Effector CD8-positive, alpha-beta T cell (primary cell): ENCODE data around the gene ARSB.

Experiments
- DNase-seq: peaks from one replicate; lab custom pipeline; 2025; lab: John Stamatoyannopoulos, UW

Gene ARSB

DNA sequence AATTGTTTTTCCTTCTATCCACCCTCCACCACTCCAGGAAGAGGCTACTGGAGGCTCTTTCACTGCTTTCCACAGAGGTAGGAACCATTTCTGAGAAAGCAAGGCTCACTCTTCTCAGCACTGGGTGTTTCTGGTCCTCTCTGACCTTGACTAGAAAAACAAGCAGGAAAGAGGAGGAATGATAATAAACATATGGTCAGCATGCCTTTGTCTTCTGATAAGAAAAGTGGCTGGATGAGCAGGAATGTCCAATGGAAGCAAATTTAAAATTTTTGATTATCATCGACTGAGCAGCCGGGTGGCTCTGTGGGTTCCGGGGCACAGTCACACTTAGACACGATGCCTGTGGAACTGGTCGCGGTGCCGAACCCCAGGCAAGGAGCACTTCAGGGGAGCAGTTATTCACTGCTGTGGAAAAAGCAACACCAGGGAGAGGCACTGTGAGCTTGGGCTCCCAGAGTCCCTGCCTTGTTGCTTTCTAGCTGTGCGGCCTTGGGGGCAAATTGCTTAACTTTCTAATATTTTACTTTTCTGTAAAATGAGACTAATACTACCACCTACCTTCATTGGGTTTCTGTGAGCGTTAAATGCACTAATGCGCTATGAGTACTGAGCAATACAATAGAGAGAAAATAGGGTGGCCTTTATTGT is 179.5 kb downstream of the ARSB start:
- DNase-seq = no peak

DNA sequence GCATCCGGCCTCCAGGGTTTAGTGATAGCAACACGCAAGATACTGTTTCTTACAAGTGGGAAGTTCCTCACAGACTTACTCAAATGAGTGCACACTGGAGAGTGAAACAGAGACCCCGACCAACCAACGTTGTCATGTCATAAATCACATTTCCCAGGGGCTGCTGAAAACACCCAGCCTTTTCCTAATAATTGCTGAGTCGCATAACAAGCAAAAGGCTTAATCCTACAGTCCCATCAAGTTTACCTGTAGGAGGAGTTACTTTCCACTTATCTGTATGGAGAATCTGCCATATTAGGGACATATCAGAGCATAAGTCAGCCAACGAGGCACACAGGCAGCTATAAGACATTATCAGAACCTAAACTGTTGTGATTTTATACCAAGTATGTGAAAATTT is 180.1 kb downstream of the ARSB start:
- DNase-seq = no peak

DNA sequence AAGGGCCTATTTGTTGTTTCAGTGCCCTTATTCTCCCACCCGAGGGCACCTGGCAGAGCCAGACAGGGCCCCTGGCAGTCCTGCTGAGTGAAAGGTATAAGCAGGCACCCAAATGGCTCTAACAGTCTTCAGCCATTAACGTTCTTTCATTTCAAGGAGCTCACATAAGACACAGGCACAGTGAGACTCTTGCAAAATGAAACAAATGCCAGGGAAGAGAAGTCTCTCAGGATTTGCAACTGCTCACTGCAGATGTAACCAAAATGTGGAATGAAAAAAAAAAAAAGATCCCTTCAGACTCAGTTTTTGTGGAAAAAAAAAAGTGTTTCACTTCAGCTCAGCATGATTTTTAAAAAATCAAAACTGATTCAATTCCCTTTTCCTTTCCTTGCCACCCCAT is 181.2 kb downstream of the ARSB start:
- no peak for DNase-seq

DNA sequence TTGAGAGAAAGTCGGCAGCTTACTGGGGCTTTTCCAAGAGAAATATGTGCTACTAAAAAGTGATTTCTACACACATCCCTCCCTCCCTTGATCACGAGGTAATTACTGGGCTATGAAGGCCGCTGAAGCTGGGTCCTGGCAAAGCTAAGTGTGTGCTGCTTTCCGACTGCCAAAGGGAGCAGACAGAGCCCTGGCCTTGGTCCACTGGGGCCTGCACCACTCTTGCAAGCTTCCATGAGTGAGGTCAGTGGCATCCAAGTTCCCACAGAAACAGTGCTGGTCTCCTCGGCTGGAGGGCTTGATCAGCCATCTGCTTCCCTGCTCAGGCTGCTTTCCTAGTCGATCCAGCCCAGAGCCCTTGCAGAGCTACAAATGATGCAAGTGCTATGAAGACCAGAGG is 181.8 kb downstream of the ARSB start:
- no peak for DNase-seq

DNA sequence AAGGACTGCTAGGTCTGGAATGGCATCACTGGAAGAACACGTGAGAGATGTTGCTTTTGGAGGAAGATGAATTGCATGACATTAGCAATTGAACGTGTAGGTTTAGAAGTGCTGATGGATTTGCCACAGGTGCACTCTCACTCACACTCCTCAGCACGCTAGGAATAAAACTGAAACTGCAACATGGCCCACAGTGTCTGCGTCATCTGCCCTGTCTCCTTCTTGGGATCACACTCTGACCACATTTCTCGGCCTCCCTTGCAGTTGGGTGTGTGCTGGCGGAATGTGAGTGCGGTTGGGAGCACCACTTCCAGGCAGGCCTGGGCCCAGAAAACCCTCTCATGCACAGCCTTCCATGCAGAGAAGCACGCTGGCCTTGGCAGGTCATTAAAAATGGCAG is 183.7 kb downstream of the ARSB start:
- DNase-seq = no peak

DNA sequence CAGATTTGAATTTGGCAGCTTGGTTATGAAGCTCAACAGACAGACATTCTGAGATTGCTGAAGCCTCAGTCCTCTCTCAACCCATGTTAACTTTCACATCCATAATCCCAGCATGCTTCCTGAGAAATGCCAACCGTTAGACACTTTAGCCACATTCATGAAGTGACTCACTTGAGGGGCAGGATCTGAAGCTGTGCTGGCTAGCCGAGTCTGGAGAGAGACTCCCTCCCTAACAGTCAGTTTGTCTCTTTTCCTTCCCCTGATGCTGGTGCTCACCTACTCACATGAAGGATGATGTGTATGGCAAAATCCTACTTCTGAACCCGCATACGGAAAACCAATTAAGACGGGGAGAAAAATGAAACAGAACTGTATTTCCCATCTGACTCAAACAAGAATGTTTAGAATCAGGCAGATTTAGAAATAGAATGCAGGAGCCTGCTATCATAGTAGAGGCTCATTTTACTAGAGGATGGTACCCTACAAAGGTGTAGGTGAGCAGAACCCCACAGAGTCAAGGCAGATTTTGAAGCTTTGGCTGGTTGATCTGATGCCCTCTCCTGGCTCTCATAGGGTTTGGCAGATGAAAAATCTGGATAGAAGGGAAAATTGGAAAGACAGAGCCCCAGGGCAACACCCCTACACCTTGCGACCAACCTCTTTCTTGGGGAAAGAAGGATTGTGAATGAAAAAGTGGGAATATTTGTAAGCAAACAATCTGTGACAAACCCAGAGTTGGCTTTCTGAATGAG is 185.7 kb downstream of the ARSB start:
- DNase-seq = no peak

DNA sequence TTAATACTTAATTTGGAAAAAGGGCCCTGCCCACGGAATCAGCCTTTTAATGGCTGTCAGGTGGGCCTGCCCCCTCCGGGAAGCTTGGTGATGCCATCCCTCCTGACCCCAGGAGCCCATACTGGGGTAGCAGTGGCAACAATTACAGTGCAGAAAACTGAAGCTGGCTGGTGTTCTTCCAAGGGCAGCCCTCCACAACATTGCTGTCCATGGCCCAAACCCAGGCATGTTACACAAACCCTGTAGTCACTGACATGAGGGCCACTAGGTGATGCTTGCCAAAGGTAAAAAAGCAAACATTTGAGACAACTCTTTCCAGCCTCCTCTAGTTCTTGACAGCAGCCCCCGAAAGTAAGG is 186.5 kb downstream of the ARSB start:
- DNase-seq = no peak

DNA sequence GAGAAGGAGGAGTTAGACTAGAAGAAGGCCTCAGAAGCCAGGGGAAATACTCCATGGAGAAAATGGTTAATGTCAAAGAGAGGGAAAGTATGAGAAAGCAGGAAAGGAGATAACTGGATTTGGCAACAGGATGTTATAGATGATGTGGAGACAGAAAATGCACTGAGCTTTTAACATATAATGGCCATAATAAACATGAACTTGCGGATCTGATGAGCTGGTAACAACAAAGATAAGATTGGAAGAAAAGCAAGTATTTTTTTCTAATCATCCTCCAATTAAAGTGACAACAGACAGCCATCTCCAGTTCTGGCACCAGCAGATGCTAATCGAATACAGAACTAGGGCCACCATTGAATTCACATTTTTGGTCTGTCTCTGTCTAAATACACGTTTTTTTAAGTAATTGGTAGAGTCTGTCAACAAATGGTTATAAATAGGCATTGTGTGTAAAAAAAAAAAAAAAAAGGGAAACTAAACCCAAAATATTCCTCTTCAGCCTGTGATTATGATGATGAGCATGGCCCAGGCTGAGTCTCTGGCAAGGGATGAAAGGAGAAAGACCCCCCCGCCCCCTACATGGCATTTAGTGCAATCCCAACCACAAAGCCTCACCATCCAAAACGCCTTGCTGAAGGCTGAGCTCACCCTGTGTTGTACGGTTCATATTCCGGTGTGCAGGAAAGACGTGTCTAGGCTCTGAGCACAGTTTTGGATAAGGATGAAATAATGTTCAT is 187.0 kb downstream of the ARSB start:
- no peak for DNase-seq

DNA sequence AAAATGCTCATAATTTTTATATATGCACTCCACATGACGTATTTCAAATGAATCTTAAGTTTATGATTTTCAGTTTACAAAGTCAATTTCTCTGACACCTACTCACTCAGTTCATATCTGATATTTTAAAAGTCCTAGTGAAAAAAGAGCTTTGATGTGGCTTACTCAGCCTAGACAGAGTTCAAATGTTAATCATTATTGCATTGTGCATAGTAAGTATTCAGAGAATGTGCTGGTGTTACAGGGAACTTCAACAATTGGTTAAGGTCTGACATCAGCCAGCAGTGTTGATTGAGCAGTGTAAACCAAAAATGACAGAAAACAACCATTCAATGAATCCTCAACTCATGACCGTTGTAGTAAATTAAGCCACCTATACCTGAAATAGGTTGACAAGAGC is 189.4 kb downstream of the ARSB start:
- no peak for DNase-seq

DNA sequence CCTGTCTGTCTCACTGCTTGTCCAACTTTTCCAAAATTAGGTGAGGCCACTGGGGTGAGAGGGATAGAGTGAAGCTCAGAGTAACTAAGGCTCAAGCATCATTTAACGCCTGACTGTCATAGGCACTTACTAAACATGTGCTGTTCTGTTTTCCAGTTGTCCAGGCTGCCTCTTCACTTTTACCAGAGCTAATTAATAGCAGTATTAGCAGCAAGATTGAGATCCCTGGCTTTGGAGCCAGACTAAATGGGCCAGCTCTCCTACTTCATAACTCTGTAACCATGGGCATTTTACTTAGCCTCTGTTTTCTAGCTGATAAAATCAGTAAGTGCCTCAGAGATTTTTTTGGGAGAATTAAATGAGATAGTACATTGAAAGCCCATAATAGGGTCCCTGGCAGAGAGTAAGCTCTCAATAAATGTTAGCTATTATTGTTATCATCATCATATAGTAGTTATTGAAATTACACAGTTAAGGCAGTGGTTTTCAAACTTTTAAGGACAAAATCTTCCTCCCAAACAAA is 190.4 kb downstream of the ARSB start:
- DNase-seq = no peak

DNA sequence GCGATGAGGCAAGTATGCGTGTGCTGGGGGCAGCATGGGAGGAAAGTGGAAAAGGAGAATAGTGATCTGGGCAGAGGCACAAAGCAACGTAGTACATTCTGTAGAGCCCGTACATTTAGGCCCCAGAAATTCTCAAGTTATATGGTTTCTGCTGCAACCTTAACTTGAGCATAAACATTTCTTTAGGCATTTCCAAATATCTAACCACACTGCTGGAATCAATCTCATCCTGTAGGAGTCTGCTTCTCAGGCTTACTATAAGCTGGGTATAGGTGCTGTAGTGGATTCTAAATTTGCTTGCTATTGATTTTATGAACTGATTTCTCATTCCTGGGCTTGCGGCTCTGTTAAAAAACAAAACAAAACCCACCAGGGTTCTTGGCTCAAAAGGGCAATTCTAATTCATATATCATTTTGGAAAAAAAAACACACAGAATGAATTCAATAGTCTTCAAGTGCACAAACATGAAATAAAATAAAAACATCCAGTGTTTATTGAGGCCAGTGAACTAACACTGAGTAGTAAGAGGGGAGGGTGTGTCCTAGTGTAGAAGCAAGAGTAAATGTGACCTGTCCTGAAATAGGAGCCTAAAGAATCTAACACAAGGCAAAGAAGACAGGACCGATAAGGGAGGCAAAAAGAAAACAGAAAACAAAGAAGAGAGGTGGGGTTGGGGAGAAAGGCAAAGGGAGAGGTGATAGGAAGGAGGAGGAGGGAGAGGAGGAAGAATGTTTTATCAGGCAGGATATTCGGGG is 191.0 kb downstream of the ARSB start:
- DNase-seq = no peak

DNA sequence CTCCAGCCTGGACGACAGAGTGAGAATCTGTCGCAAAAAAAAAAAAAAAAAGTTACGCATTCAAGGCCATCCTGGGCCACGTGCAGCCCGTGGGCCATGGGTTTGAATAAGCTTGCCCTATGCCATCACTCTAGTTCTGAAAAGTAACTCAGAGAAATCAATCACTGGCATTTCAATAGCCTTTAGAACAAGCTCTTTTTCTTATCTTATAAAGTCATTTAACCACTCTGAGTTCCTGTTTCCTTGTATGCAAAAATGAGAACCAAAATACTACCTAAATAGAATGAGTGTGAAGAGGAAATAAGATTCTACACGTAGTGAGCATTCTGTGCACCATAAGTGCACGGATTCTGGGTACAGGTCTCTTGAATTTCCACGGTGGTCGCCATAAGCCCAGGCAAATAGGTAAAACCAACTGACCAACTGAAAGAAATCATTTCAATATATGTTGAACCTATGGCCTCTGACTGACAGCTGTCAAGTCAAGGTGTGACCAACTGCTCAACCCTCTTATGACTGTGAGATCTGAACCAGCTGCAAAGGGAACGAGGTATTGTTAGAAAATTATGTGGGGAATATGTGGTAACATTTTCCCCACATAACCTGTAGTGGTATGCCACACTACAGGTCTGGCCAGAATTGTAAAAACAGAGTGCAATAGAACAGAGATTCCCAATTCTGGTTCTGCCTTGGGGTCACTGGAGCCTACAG is 192.6 kb downstream of the ARSB start:
- no peak for DNase-seq

DNA sequence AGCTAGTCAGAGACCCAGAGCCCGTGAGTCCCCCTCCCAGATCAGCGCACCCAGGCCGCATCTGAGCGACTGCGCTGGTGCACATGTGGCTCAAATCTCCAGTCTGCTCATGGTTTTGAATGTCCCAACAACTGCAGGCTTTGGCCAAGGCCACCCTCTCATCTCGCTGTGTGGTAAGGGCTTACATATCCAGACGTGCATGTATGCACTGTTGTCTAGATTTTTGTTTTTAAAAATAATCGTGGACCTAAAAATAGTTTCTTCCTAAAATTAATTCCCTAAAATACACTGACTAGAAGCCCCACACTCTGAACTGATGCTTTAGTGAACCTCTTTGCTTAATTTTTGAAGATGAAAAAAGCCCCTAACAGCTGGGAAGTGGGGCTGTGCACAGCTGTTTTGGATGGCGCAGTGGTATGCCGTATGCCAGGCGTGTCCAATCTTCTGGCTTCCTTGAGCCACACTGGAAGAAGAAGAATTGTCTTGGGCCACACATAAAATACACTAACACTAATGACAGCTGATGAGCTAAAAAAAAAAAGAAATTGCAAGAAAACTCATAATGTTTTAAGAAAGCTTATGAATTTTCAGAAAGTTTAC is 193.5 kb downstream of the ARSB start:
- no peak for DNase-seq

DNA sequence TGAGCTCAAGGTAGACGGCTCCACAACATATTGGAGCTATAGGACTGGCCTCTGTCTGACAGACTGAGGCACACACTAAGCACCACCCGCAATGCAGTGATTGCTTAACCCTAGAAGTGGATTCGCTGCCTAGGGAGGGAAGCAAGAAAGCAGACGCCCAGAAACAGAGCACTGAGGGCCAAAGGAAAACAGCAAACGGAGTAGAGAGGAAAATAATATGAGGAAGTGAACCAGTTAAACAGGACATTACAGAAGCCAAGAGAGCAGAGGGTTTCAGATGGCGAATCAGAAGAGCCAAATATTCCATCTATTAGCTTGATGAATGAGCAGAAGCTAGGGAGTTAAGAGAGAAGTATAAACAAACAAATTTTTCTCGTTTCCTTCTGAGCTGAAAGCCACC is 197.3 kb downstream of the ARSB start:
- no peak for DNase-seq

DNA sequence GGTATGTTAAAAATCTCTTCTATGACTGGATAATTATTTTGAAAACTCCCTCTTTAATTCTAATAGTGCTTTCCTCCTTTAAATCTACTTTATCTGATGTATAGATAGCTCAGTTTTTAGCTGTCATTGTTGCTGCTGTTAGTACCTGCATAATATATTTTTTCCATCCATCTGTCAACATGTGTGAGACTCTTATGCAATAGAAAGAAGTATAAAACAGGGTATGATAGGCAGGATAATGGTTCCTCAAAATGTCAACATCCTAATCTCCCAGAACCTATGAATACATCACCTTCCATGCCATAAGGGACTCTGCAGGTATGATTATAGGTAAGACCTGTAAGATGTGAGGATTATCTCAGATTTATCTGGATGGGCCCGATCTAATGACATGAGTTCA is 199.7 kb downstream of the ARSB start:
- DNase-seq = no peak

DNA sequence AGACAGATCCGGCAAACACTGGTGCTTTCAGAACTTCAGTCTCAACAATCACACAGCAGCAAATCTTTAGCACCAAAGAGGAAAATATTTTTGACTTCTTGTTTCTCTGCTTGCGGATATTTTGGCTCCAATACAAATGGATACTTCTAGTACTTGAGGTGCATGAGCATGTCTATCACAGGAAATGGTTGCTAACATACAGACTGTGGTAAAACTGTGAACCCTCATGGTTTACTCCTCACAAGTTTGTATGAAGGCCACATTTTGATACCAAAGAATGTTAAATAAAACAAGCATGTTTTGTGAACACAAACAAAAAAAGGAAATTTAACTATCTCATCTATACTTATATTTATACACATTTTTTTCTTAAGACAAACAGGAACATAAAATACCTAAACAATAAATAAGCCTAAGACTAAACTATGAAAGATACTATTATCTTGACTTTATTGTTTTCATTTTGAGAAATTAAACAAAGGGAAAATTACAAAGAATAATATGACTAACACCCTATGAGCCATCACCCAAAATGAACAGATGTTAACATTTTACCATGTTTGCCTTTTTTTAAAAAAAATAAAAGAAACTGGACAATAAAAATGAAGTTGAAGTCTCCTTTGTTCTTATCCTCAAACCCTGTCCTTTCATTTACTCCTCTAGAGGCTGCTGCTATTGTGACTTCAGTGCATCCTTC is 201.5 kb downstream of the ARSB start:
- DNase-seq = no peak

DNA sequence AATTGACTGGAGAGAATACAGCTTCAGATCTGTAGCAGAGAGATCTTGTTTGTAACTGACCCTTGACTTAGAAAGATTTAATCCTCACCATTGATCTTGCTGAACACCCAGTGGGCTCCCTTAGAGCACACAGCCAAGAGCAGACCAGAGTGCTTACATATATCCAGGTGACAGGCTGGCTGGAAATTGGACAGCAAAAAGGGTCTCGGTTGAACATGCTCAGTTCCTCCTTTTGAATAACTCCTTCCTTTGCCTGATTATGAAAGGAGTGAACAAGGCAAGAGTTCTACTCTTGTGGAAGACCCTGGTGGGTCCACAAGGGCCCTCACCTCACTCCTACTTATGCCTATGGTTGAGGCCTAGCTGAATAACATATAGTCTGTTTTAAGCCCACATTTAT is 202.4 kb downstream of the ARSB start:
- DNase-seq = no peak

DNA sequence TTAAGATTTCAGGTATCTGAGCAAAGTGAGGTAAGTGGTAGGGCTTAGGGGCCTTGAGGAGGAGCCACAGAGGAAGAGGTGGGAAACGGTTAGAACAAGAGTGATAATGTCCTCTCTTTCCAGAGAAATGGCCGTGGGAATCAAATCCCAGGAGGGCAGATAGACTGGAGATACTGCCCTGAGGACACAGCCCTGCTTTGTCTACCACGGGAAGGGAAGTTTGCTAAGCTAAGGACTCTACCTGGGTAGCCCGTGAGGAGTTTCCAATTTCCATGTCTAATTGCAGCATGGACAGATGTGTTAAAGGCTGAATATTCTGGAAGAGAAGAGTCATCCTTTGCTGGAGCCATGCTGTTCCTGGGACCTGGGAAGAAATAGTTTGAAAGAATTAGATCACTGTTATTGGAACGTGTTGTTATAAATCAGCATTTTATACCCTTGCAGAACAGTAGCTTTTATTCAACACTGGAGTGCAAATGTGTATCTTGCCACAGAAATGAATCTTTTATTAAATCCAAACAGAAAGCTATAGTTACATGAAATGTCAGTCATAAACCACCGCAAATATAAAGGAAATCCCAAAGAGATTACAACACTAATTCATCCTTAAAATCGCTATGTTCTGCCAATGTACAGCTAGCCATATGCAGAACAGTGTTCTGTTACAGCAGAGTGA is 203.4 kb downstream of the ARSB start:
- DNase-seq = no peak

DNA sequence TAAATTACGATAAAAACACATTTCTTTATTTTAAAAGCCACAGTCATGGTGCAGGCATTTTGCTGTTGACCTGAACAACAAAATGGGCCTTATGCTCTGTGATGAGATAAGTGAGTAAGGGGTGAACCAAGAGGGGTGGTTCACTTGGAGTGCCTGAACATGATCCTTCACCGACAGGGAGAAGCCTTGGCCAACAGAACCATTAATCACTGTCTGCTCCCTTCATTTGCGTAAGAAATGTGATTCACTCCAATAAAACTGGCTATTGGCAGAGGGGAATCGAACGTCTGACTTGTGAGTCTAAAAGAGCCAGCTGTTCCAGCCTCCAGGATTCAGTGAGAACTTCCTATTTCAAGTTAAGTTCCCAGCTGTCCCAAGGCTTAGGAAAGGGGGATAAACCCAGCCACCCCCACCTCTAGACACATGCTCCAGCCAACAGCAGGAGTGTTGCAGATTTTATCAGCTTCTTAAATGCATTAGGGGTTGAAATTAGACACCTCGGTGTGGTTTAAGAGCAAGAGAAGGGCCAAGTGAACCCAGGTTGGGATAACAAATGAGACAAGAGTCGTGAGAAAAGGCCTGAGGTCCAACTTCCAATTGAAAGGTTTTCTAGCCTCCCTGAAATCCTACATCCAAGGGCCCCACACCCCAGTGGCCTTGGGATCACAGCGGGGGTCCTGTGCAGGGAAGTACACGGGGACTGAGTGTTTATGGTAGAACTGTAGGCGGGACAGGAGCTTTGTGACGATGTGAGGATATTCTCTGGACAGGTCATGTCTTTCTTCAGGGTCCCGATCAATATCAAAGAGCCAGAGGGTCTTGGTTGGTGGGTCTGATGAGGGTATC is 205.1 kb downstream of the ARSB start:
- DNase-seq = no peak
